GM21367 (cell line): ENCODE data around the gene FAM240A.
A peak's percentile ranks its signal among the peaks of the same experiment; 100 is the strongest.

ENCODE experiments used
- ATAC-seq: cut with Tn5 transposase; IDR thresholded peaks from one replicate; pipeline ENCODE4 v1.9.1; 2021; ENCODE audit not compliant: unreplicated experiment

The FAM240A gene

GRCh38 chr3:46624975-46625490 lies 12.7 kb downstream of the FAM240A start:
- ATAC-seq: no peak

- no peak for ATAC-seq
Measured at GRCh38 chr3:46626039-46626438, 13.7 kb downstream of the FAM240A start.

GRCh38 chr3:46627078-46627477 lies 14.8 kb downstream of the FAM240A start:
- ATAC-seq: no peak

- no peak for ATAC-seq
Measured at GRCh38 chr3:46628901-46629369, 16.6 kb downstream of the FAM240A start.

- peak; percentile 62 for ATAC-seq
Measured at GRCh38 chr3:46629551-46630517, 17.5 kb downstream of the FAM240A start.

- no peak for ATAC-seq
Measured at GRCh38 chr3:46632792-46633191, 20.5 kb downstream of the FAM240A start.

- ATAC-seq: no peak
Measured at GRCh38 chr3:46634856-46635255, 22.5 kb downstream of the FAM240A start.

- no peak for ATAC-seq
Measured at GRCh38 chr3:46639221-46639620, 26.9 kb downstream of the FAM240A start.

GRCh38 chr3:46640927-46641326 lies 28.6 kb downstream of the FAM240A start:
- no peak for ATAC-seq

- ATAC-seq: no peak
Measured at GRCh38 chr3:46642971-46643370, 30.6 kb downstream of the FAM240A start.

- no peak for ATAC-seq
Measured at GRCh38 chr3:46643701-46644100, 31.4 kb downstream of the FAM240A start.

- no peak for ATAC-seq
Measured at GRCh38 chr3:46646700-46647099, 34.4 kb downstream of the FAM240A start.

- no peak for ATAC-seq
Measured at GRCh38 chr3:46648096-46648495, 35.8 kb downstream of the FAM240A start.

GRCh38 chr3:46649436-46649835 lies 37.1 kb downstream of the FAM240A start:
- ATAC-seq: no peak

- no peak for ATAC-seq
Measured at GRCh38 chr3:46651084-46651483, 38.8 kb downstream of the FAM240A start.

GRCh38 chr3:46655271-46655670 lies 42.9 kb downstream of the FAM240A start:
- ATAC-seq: no peak

- ATAC-seq: no peak
Measured at GRCh38 chr3:46656778-46657556, 44.6 kb downstream of the FAM240A start.

GRCh38 chr3:46659285-46659684 lies 47.0 kb downstream of the FAM240A start:
- ATAC-seq: no peak

GRCh38 chr3:46660003-46660402 lies 47.7 kb downstream of the FAM240A start:
- ATAC-seq: no peak

- no peak for ATAC-seq
Measured at GRCh38 chr3:46660543-46661523, 48.5 kb downstream of the FAM240A start.
